HG03064 (cell line): ENCODE measurements around the gene KIAA0513.

ENCODE experiments used
- ATAC-seq: cut with Tn5 transposase; IDR thresholded peaks from one replicate; pipeline ENCODE4 v1.9.1; 2021; ENCODE audit warnings: low read depth; ENCODE audit not compliant: unreplicated experiment

KIAA0513 gene

GRCh38 chr16:85027349-85027957, at the start of gene KIAA0513:
TSS of gene KIAA0513 (plus strand) at chr16:85027795. CDS start at chr16:85067072, 39,277 bp downstream.
- peak; percentile 61 for ATAC-seq

DNA sequence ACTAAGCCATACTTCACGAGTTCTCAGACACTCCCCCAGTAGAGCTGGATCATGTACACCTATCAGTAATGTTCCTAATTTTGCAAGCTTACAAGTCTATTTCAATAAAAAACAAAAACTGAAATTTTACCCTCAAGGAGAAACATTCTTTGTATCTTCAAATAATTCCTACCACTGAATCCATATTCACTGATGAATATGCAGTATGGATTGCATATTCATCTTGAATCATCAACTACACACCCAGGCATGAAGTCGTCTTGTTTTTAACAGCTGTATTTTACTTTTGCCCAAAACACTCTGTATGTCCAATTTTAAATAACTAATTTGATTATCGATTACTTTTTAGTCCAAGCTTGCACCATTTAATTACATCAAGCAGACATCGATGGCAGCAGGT, 48.1 kb upstream of the KIAA0513 start:
- no peak for ATAC-seq

GRCh38 chr16:84982434-84982833, 45.2 kb upstream of the KIAA0513 start:
- ATAC-seq, result no peak

GRCh38 chr16:84985079-84986065, 42.2 kb upstream of the KIAA0513 start:
- ATAC-seq, result no peak

GRCh38 chr16:84986102-84986501, 41.5 kb upstream of the KIAA0513 start:
- no peak for ATAC-seq

- ATAC-seq, result no peak
These were observed 40.7 kb upstream of the KIAA0513 start for GRCh38 chr16:84986879-84987278.

DNA sequence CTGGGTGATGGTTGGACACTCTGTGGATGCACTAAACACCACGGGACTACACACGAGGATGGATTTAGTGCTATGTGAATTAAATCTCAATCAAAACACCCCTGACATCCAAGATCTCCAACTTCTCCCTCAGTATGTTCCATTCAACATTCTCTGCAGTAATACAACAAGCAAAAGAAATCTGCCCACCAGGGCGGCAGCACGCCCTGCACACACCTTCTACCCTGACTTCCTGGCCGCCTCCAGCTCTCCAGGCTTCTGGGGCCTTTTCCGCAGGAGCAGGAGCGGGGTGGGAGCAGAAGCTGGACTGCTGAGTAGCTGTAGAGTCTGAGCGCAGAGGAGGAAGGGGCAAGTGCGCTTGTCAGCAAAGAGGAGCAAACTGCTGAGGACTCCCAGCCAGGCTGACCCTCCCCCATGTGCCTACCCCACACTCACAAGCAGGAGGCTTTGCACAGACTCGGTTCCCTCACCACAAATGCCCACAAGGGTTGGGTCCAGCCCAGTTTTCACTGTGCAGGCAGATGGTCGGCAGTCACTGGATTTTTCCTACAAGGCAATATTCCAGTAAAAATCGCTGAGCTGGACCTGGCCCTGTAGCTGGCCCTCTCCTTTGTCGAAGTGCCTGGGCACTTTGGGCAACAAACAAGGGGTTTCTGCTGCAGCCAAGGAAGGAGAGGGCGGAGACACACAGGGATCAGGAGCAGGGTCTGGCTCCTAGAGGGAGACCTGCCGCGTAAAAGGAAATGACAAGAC, 39.1 kb upstream of the KIAA0513 start:
- ATAC-seq, result no peak

GRCh38 chr16:84989749-84990620, 37.6 kb upstream of the KIAA0513 start:
- no peak for ATAC-seq

DNA sequence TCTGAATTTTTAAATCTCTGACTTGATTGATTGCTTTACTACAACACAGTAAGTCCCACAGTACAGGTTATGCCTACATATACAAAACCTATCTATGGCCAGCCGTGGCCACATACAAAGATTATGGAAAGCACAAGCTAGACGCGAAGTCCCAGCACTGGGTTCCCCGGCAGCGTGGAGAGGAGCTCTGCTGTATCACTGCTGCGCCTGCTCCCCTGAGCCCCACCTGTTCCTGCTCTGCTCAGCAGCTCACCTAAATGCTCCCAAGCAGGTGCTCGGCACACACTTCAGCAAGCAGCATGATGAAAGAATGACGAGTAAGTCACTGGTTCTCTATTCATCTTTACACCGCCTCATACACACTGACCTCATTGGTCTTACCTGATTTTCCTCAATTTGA, 36.8 kb upstream of the KIAA0513 start:
- no peak for ATAC-seq

- ATAC-seq, result no peak
These were observed 34.9 kb upstream of the KIAA0513 start for GRCh38 chr16:84992717-84993075.

- no peak for ATAC-seq
These were observed 33.7 kb upstream of the KIAA0513 start for GRCh38 chr16:84993926-84994325.

GRCh38 chr16:84995663-84996062, 31.9 kb upstream of the KIAA0513 start:
- no peak for ATAC-seq

- no peak for ATAC-seq
These were observed 31.2 kb upstream of the KIAA0513 start for GRCh38 chr16:84996365-84996764.

- ATAC-seq, result no peak
These were observed 28.4 kb upstream of the KIAA0513 start for GRCh38 chr16:84999200-84999599.

- ATAC-seq, result no peak
These were observed 27.6 kb upstream of the KIAA0513 start for GRCh38 chr16:84999857-85000480.

GRCh38 chr16:85002099-85002541, 25.5 kb upstream of the KIAA0513 start:
- ATAC-seq, result no peak

GRCh38 chr16:85002608-85003007, 25.0 kb upstream of the KIAA0513 start:
- ATAC-seq, result no peak

- no peak for ATAC-seq
These were observed 24.5 kb upstream of the KIAA0513 start for GRCh38 chr16:85003076-85003475.

- ATAC-seq, result no peak
These were observed 23.6 kb upstream of the KIAA0513 start for GRCh38 chr16:85003725-85004586.
